A549 (cell line): ENCODE data around the gene RASGEF1C. TPM values are rescaled to one million over a fixed set of nuclear protein-coding genes. Genes with fewer than 3 reads are reported as not detected.

Source experiments
- ATAC-seq, 2 experiments: fragments of 200-7000 bp in 1 of 2; fragments of >200 bp in 1 of 2; cut with Nextera tagmentation in 1 of 2; cut with Tn5 transposase in 1 of 2; 3 replicates each; pipeline versions ENCODE4 v1.8.0 to v1.9.1; 2018 to 2020; ENCODE audit warnings: mild to moderate bottlenecking in 1 of 2, moderate library complexity in 1 of 2
- CTCF ChIA-PET: fragments of 300-600 bp; sonication (Branson Sonifier 250); formaldehyde crosslinking; extraction: SDS; loops from one replicate; lab custom pipeline; 2021; ENCODE audit warnings: antibody characterized with exemption, inconsistent platforms; lab: Yijun Ruan, JAX
- POLR2A ChIA-PET: fragments of 350-600 bp; formaldehyde crosslinking; extraction: SDS; loops from one replicate; lab custom pipeline; 2021; ENCODE audit warnings: antibody characterized with exemption, inconsistent platforms; lab: Yijun Ruan, JAX
- DNase-seq, 2 experiments: peaks; one replicate each; pipeline versions ENCODE4 v3.0.0 to v3.0.0-alpha.2; 2011 to 2016; ENCODE audit warnings: low read depth in 1 of 2, low spot score in 1 of 2
- FAIRE-seq: peaks from 2 replicates; lab custom pipeline; 2011; peaks lifted over from hg19 to GRCh38; lab: Jason Lieb, UNC
- H3K27ac ChIP-seq, 2 experiments: fragments of >200 bp; sonication (Bioruptor Twin); formaldehyde crosslinking; 3 replicates each; pipeline ENCODE4 v1.5.1; 2016 to 2017
- H3K4me1 ChIP-seq: fragments of >200 bp; sonication (Bioruptor Twin); formaldehyde crosslinking; 3 replicates; pipeline ENCODE4 v1.6.1; 2016
- H3K4me2 ChIP-seq: fragments of >200 bp; sonication (Bioruptor Twin); formaldehyde crosslinking; 3 replicates; pipeline ENCODE4 v1.6.1; 2016
- H3K4me3 ChIP-seq: fragments of >200 bp; sonication (Bioruptor Twin); formaldehyde crosslinking; 3 replicates; pipeline ENCODE4 v1.5.1; 2016
- H3K9me3 ChIP-seq: fragments of >200 bp; sonication (Bioruptor Twin); formaldehyde crosslinking; 3 replicates; pipeline ENCODE4 v1.6.1; 2016
- BCL3 ChIP-seq: fragments of >200 bp; sonication (Bioruptor Twin); formaldehyde crosslinking; IDR thresholded peaks from 3 replicates; pipeline ENCODE4 v1.6.1; 2016
- BHLHE40 ChIP-seq: IDR thresholded peaks from 2 replicates; pipeline ENCODE4 v1.6.1; 2012; ENCODE audit warnings: low read depth, low read length, inconsistent platforms
- CEBPB ChIP-seq, 2 experiments: fragments of >200 bp in 1 of 2; sonication (Bioruptor Twin) in 1 of 2; formaldehyde crosslinking in 1 of 2; IDR thresholded peaks; 2 replicates each; pipeline ENCODE4 v1.6.1; 2012 to 2016
- CHD4 ChIP-seq: fragments of 200-600 bp; sonication (generic); IDR thresholded peaks from 2 replicates; pipeline ENCODE4 v1.6.1; 2016; ENCODE audit warnings: antibody characterized with exemption, mild to moderate bottlenecking, borderline replicate concordance
- CTCF ChIP-seq: fragments of >200 bp; sonication (Bioruptor Twin); formaldehyde crosslinking; IDR thresholded peaks from 3 replicates; pipeline ENCODE4 v1.5.1; 2016
- EHMT2 ChIP-seq: fragments of 200-600 bp; sonication (generic); IDR thresholded peaks from 2 replicates; pipeline ENCODE4 v1.6.1; 2016; ENCODE audit warnings: antibody characterized with exemption, low read depth, mild to moderate bottlenecking, moderate library complexity
- ESRRA ChIP-seq: fragments of 150-350 bp; IDR thresholded peaks from 2 replicates; pipeline ENCODE4 v1.6.1; 2014; ENCODE audit warnings: mild to moderate bottlenecking, low read length, borderline replicate concordance
- FOSB ChIP-seq: fragments of 250-450 bp; sonication (Bioruptor Pico); IDR thresholded peaks from 2 replicates; pipeline ENCODE4 v1.5.0; 2020; ENCODE audit warnings: mild to moderate bottlenecking, moderate library complexity
- GATA3 ChIP-seq: IDR thresholded peaks from 2 replicates; pipeline ENCODE4 v1.6.1; 2012; ENCODE audit warnings: borderline replicate concordance
- HOXB5 ChIP-seq: fragments of 250-450 bp; sonication (Bioruptor Pico); IDR thresholded peaks from 2 replicates; pipeline ENCODE4 v1.5.0; 2020; ENCODE audit warnings: mild to moderate bottlenecking, moderate library complexity
- JUN ChIP-seq, 2 experiments: fragments of >200 bp; sonication (Bioruptor Twin); formaldehyde crosslinking; IDR thresholded peaks; 2 replicates in 1 of 2; 3 replicates in 1 of 2; pipeline ENCODE4 v1.6.1; 2016 to 2017
- JUNB ChIP-seq: fragments of >200 bp; sonication (Bioruptor Twin); formaldehyde crosslinking; IDR thresholded peaks from 2 replicates; pipeline ENCODE4 v1.6.1; 2016
- KDM1A ChIP-seq: fragments of 200-600 bp; sonication (generic); IDR thresholded peaks from 2 replicates; pipeline ENCODE4 v1.6.1; 2016; ENCODE audit warnings: low read depth, mild to moderate bottlenecking
- MAFK ChIP-seq: fragments of 450-650 bp; IDR thresholded peaks from 2 replicates; pipeline ENCODE4 v1.6.1; 2014; ENCODE audit not compliant: partially characterized antibody
- MAX ChIP-seq: IDR thresholded peaks from 2 replicates; pipeline ENCODE4 v1.6.1; 2012
- POLR2A ChIP-seq: IDR thresholded peaks from 2 replicates; pipeline ENCODE4 v1.6.1; 2012; ENCODE audit warnings: mild to moderate bottlenecking, low read length
- POLR2AphosphoS2 ChIP-seq: conservative IDR thresholded peaks from 2 replicates; pipeline ENCODE4 v1.6.1; 2012; ENCODE audit warnings: low read length, improper control_type of control experiment, inconsistent platforms
- RCOR1 ChIP-seq: fragments of 150-350 bp; IDR thresholded peaks from 2 replicates; pipeline ENCODE4 v1.6.1; 2014; ENCODE audit warnings: antibody characterized with exemption, low read length, low read depth
- REST ChIP-seq: fragments of 200-600 bp; sonication (generic); IDR thresholded peaks from 2 replicates; pipeline ENCODE4 v1.6.1; 2016; ENCODE audit warnings: antibody characterized with exemption, mild to moderate bottlenecking, moderate library complexity
- SMC3 ChIP-seq: fragments of >200 bp; sonication (Bioruptor Twin); formaldehyde crosslinking; IDR thresholded peaks from 3 replicates; pipeline ENCODE4 v1.6.1; 2018; ENCODE audit warnings: inconsistent platforms
- TP53 ChIP-seq: fragments of 250-450 bp; sonication (Bioruptor Pico); IDR thresholded peaks from 2 replicates; pipeline ENCODE4 v1.5.0; 2021; ENCODE audit warnings: mild to moderate bottlenecking, moderate library complexity
- USF2 ChIP-seq: fragments of 450-650 bp; IDR thresholded peaks from 2 replicates; pipeline ENCODE4 v1.6.1; 2014; ENCODE audit warnings: antibody characterized with exemption
- ZFP36 ChIP-seq: fragments of 450-650 bp; IDR thresholded peaks from 2 replicates; pipeline ENCODE4 v1.6.1; 2014; ENCODE audit warnings: borderline replicate concordance; ENCODE audit not compliant: partially characterized antibody
- WGBS: methylation state at CpG from one replicate; pipeline ENCODE4 v1.1.6; 2017; ENCODE audit errors: missing lambda C conversion rate; 5-methylcytosine and 5-hydroxymethylcytosine counted together
- polyA plus RNA-seq, 4 experiments: library from polyadenylated mRNA; depleted of rRNA in 3 of 4; stranded (reverse); fragments of >200 nt; fragmentation: RNase III in 1 of 4; extraction: RNeasy Plus Mini Kit Qiagen cat#74134 plus additional on column Dnase treatment in 1 of 4; gene quantifications; 2 replicates in 3 of 4; 3 replicates in 1 of 4; pipeline ENCODE4 v1.2.3, GENCODE V29; 2011 to 2017

Gene RASGEF1C
- polyA plus RNA-seq, 2 of the 4 experiments (the other 2 are of a cell fraction), result 0.12 TPM; not detected in 1

GRCh38 chr5:180206993-180207392 lies 2.0 kb downstream of the RASGEF1C start:
- TF ChIP-seq CTCF, result no peak
- no peak for TF ChIP-seq EHMT2
- TF ChIP-seq CHD4, result no peak
- no peak for TF ChIP-seq JUNB
- no peak for TF ChIP-seq GATA3
- no peak for TF ChIP-seq FOSB (CRISPR knock-in tag)
- no peak for TF ChIP-seq TP53 (CRISPR knock-in tag)
- no peak for TF ChIP-seq REST
- no peak for TF ChIP-seq MAX
- no peak for TF ChIP-seq USF2
- no peak for TF ChIP-seq BHLHE40
- no peak for TF ChIP-seq JUN (IDR thresholded peaks at IDR 0.05)
- no peak for TF ChIP-seq SMC3
- TF ChIP-seq RCOR1, result no peak
- TF ChIP-seq KDM1A, result no peak
- no peak for TF ChIP-seq POLR2AphosphoS2
- WGBS, result 81% methylated on average over 11 of the region's 11 CpGs
- Histone ChIP-seq H3K9me3 (no peaks in the 10 kb centered on the region), H3K27ac (no peak overlapping the region), H3K4me1 (0 out of 3 replicates have a peak, but pooled peaks cover 3% of the 10 kb centered on the region), H3K4me3 (no peak overlapping the region), H3K4me2 (no peak overlapping the region)
- CTCF ChIA-PET, result interaction anchor here (1.0 to 5.5 kb wide), 4 partner anchors 35 to 263 kb away, joined by 3 to 32 read pairs (median 4); no protein-coding TSS in a partner anchor
- POLR2A ChIA-PET, result no interaction called here
- FAIRE-seq, result no peak
- no peak for DNase-seq
- ATAC-seq, result no peak

GRCh38 chr5:180205916-180206315 lies 3.1 kb downstream of the RASGEF1C start:
- Histone ChIP-seq H3K4me2 (no peak overlapping the region), H3K9me3 (no peaks in the 10 kb centered on the region), H3K4me3 (no peak overlapping the region), H3K27ac (no peak overlapping the region)
- no peak for ATAC-seq
- FAIRE-seq, result no peak
- no peak for TF ChIP-seq POLR2A
- TF ChIP-seq BCL3, result no peak
- TF ChIP-seq MAFK, result no peak
- TF ChIP-seq EHMT2, result no peak
- TF ChIP-seq HOXB5 (CRISPR knock-in tag), result no peak
- TF ChIP-seq ESRRA, result no peak
- no peak for TF ChIP-seq CEBPB (IDR thresholded peaks at IDR 0.05)
- no peak for TF ChIP-seq ZFP36
- TF ChIP-seq, all 56 proteins: peak for 0
- no peak for DNase-seq
- WGBS, result 60% methylated on average over 1 of the region's 1 CpG
- H3K4me1 ChIP-seq, result 0 out of 3 replicates have a peak, but pooled peaks cover 3% of the 10 kb centered on the region
- ChIA-PET POLR2A (no interaction called here), CTCF (interaction anchor here (1.4 to 1.9 kb wide), 2 partner anchors 88 to 264 kb away, joined by 3 to 4 read pairs; no protein-coding TSS in a partner anchor)
